Suprapubic skin (tissue), 4 donors: ENCODE data around the gene CBFA2T2.

Experiments
- EP300 ChIP-seq: sonication (generic); formaldehyde crosslinking; IDR thresholded peaks from one replicate; pipeline ENCODE4 v1.6.1; 2017; ENCODE audit warnings: antibody characterized with exemption
- POLR2A ChIP-seq, 2 donors: fragments of 450-650 bp; IDR thresholded peaks; one replicate each; pipeline ENCODE4 v1.6.1; 2017; ENCODE audit warnings: antibody characterized with exemption in 2 of 2, mild to moderate bottlenecking in 2 of 2, moderate library complexity in 2 of 2
- POLR2AphosphoS5 ChIP-seq, 3 donors: sonication (generic); formaldehyde crosslinking; IDR thresholded peaks; one replicate each; pipeline ENCODE4 v1.6.1; 2017; ENCODE audit warnings: antibody characterized with exemption in 3 of 3
- TF ChIP-seq, protein P1 (sequence below), 2 donors: fragments of 200-600 bp in 1 of 2; fragments of 450-650 bp in 1 of 2; sonication (generic) in 1 of 2; IDR thresholded peaks; one replicate each; pipeline ENCODE4 v1.5.1; 2016 to 2019; ENCODE audit warnings: antibody characterized with exemption in 2 of 2, mild to moderate bottlenecking in 1 of 2, moderate library complexity in 1 of 2

DNA sequence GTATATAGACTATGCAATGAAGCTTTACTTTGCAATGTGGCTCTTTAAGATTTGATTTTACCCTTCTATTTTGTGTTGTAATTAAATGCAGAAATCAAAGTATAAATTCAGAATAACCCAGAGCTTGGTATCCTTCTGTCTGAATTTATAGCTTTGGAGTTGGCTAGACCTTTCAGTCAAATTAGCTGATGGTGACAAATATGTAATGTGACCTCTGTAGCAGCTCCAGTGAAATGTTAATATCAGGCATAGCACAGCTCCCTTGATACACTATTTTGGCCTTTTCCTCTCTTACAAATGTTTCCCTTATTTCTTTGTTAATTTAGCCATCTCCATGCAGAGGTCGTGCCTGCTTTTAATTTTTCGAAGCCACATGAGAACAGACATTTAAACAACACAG is 11.1 kb downstream of the CBFA2T2 start:
- TF ChIP-seq, protein P1, sequence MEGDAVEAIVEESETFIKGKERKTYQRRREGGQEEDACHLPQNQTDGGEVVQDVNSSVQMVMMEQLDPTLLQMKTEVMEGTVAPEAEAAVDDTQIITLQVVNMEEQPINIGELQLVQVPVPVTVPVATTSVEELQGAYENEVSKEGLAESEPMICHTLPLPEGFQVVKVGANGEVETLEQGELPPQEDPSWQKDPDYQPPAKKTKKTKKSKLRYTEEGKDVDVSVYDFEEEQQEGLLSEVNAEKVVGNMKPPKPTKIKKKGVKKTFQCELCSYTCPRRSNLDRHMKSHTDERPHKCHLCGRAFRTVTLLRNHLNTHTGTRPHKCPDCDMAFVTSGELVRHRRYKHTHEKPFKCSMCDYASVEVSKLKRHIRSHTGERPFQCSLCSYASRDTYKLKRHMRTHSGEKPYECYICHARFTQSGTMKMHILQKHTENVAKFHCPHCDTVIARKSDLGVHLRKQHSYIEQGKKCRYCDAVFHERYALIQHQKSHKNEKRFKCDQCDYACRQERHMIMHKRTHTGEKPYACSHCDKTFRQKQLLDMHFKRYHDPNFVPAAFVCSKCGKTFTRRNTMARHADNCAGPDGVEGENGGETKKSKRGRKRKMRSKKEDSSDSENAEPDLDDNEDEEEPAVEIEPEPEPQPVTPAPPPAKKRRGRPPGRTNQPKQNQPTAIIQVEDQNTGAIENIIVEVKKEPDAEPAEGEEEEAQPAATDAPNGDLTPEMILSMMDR (IDR thresholded peaks at IDR 0.05), result no peak
- no peak for TF ChIP-seq POLR2A (IDR thresholded peaks at IDR 0.05)
- no peak for TF ChIP-seq EP300
- no peak for TF ChIP-seq POLR2AphosphoS5 (IDR thresholded peaks at IDR 0.05)
